Measurements from ENCODE around the gene ZSWIM3. TPM values are rescaled to one million over a fixed set of nuclear protein-coding genes. Genes with fewer than 3 reads are reported as not detected.

ZSWIM3 gene
- total RNA-seq, 3 donors from 2014 or later (not counting 1 experiment from before 2014, with no cell fraction given) = 1.4 to 2.3 (median 1.5) TPM

DNA sequence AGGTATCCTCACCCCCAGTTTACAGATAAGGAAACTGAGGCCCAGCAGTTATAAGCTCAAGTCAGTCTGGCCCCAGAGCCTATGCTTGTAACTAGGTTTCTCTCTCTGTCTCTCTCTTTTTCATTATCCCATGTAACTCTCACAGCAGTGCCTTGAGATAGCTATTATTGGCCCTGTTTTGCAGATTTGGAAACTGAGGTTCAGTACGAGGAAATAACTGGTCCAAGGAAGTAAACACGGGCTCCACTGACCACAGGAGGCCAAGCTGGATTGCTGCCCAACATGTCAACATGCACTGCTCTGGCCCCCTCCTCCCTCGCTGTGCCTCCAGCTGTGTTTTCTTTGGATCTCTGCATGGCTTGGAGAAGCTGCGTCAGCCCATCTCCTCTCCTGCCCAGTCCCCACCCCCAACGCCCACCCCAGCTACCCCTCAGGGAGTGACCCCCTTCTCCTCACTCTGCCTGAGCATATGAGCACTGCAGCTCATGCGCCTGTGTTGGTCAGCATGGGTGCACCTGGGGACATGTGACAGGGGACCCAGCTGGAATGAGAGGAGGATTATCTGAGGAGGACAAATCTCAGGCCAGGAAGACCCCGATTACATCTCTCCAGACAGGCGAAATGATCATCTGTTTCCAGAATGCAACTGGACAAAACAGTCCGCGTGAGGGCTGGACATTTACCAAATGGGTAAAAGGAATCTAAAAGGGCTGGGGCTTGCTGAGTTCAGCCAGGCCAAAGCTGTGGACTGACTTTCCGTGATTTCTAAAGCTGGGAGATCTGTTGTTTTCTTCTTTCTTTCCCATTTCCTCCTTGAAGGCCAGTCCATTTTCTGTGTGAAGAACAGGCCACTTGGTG, 62.4 kb downstream of the ZSWIM3 start:
- no peak for DNase-seq
- Histone ChIP-seq H3K4me1 (ENCODE audit: control insufficient read depth, insufficient read depth, low read length) (no peaks in the 10 kb centered on the region), H3K4me3 (ENCODE audit: low read length) (no peak overlapping the region), H3K36me3 (ENCODE audit: control insufficient read depth, insufficient read depth, low read length) (no peaks in the 10 kb centered on the region), H3K27ac (ENCODE audit: low read length) (no peak overlapping the region), H3K9me3 (ENCODE audit: control insufficient read depth, insufficient read depth, low read length) (no peaks in the 10 kb centered on the region), H3K27me3 (ENCODE audit: control insufficient read depth, insufficient read depth, low read length) (peaks cover 4% of the 10 kb centered on the region)
- Mint-ChIP-seq H3K4me3 (no peak overlapping the region), H3K27ac (no peak overlapping the region), H3K9me3 (no peaks in the 10 kb centered on the region), H3K27me3 (ENCODE audit: low read depth in 2 of 2) (peaks cover 21 to 30% of the 10 kb centered on the region in 2 donors), H3K36me3 (no peaks in the 10 kb centered on the region), H3K4me1 (peaks cover 0 to 4% of the 10 kb centered on the region in 2 donors)
- ATAC-seq = no peak
- intact Hi-C loops (cut with micrococcal nuclease) = no loop called here
- TF ChIP-seq, protein P1, sequence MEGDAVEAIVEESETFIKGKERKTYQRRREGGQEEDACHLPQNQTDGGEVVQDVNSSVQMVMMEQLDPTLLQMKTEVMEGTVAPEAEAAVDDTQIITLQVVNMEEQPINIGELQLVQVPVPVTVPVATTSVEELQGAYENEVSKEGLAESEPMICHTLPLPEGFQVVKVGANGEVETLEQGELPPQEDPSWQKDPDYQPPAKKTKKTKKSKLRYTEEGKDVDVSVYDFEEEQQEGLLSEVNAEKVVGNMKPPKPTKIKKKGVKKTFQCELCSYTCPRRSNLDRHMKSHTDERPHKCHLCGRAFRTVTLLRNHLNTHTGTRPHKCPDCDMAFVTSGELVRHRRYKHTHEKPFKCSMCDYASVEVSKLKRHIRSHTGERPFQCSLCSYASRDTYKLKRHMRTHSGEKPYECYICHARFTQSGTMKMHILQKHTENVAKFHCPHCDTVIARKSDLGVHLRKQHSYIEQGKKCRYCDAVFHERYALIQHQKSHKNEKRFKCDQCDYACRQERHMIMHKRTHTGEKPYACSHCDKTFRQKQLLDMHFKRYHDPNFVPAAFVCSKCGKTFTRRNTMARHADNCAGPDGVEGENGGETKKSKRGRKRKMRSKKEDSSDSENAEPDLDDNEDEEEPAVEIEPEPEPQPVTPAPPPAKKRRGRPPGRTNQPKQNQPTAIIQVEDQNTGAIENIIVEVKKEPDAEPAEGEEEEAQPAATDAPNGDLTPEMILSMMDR (IDR thresholded peaks at IDR 0.05) = no peak
- WGBS (ENCODE audit: insufficient coverage) = 87% methylated on average over 10 of the region's 11 CpGs

DNA sequence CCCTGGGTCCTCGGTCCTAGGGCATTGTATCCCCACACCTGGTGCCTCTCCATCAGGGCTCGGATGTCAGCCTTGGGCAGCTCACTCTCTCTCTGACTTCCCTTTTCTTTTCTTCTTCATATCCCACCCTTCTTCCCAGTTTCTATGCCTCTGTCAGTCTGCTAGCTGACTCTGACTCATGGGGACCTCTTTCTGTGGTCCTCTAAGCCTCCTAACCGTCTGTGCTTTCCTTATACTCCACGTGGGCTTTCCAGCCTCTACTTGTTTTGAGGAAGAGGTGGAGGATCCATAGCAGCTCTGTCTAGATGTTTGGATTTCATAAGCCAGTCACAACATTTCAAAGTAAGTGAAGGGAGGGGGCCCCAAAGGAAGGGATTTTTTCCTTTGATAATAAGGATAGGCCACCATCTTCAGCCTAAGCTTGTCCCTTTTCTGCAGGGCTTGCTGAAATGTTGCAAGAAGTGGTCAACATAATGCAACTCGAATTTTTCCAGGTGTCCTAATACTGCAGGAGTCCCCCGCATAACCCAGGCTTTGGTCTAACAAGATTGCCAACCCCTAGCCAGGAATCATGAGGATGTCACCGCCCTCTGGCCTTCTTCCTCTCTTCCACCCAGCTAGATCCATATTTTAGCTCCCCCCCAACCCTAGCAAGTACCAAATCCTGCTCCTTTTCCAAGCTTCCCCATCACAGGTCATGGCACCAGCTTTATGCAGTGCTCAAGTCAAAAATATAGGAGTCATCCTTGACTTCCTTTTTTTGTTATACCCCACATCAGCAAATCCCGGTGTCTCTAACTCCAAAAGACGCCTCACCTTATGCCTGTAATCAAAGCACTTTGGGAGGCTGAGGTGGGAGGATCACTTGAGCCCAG, 63.3 kb downstream of the ZSWIM3 start:
- TF ChIP-seq, protein P1 (IDR thresholded peaks at IDR 0.05) = no peak
- ATAC-seq = no peak
- Mint-ChIP-seq H3K4me1 (peaks cover 0 to 4% of the 10 kb centered on the region in 2 donors), H3K27ac (no peak overlapping the region), H3K36me3 (no peaks in the 10 kb centered on the region), H3K4me3 (no peak overlapping the region), H3K27me3 (ENCODE audit: low read depth in 2 of 2) (peaks cover 21 to 29% of the 10 kb centered on the region in 2 donors), H3K9me3 (no peaks in the 10 kb centered on the region)
- WGBS (ENCODE audit: insufficient coverage) = 81% methylated on average over 8 of the region's 9 CpGs
- Histone ChIP-seq H3K36me3 (ENCODE audit: control insufficient read depth, insufficient read depth, low read length) (no peaks in the 10 kb centered on the region), H3K27ac (ENCODE audit: low read length) (no peak overlapping the region), H3K4me3 (ENCODE audit: low read length) (no peak overlapping the region), H3K9me3 (ENCODE audit: control insufficient read depth, insufficient read depth, low read length) (no peaks in the 10 kb centered on the region), H3K4me1 (ENCODE audit: control insufficient read depth, insufficient read depth, low read length) (no peaks in the 10 kb centered on the region), H3K27me3 (ENCODE audit: control insufficient read depth, insufficient read depth, low read length) (peaks cover 4% of the 10 kb centered on the region)
- intact Hi-C loops (cut with micrococcal nuclease) = no loop called here
- no peak for DNase-seq

DNA sequence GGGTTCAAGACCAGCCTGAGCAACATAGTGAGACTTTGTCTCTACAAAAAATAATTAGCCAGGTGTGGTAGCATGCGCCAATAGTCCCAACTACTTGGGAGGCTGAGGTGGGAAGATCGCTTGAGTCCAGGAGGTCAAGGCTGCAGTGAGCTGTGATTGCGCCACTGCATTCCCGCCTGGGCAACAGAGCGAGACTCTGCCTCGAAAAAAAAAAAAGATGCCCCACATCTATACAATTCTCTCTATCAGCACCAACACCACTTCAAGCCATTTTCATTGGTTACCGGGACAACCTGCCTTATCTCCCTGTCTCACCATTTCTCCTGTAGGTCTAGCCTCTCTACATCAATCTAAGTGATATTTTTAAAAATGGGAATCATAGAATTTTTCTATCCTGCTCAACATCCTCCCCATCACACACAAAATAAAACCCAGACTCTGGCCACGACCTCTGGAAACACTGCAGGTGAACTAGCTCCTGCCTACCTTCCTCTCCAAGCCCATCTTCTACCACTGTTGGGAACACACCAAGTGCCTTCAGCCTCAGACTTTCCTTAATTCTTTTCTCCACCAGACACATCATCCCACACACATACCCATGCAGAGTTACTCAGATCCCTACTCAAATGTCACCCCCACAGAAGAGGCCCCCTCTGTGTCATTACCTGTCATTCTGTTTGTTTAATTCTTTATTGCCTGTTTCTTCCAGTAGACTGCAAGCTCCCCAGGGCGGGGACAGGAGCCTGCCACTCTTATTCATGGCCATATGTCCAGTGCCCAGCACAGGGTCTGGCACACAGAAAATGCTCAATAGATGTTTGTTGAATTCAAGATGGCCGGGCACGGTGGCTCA, 64.1 kb downstream of the ZSWIM3 start:
- Mint-ChIP-seq H3K4me3 (no peak overlapping the region), H3K9me3 (no peaks in the 10 kb centered on the region), H3K36me3 (no peaks in the 10 kb centered on the region), H3K4me1 (peaks cover 0 to 4% of the 10 kb centered on the region in 2 donors), H3K27ac (no peak overlapping the region), H3K27me3 (ENCODE audit: low read depth in 2 of 2) (peaks cover 18 to 20% of the 10 kb centered on the region in 2 donors)
- H3K4me1 ChIP-seq (ENCODE audit: control insufficient read depth, insufficient read depth, low read length) = no peaks in the 10 kb centered on the region
- no peak for DNase-seq
- peaks cover 4% of the 10 kb centered on the region for H3K27me3 ChIP-seq (ENCODE audit: control insufficient read depth, insufficient read depth, low read length)
- H3K27ac ChIP-seq (ENCODE audit: low read length) = no peak overlapping the region
- WGBS (ENCODE audit: insufficient coverage) = 84% methylated on average over 11 of the region's 11 CpGs
- no peak for ATAC-seq
- no peaks in the 10 kb centered on the region for H3K9me3 ChIP-seq (ENCODE audit: control insufficient read depth, insufficient read depth, low read length)
- intact Hi-C loops (cut with micrococcal nuclease) = no loop called here
- no peaks in the 10 kb centered on the region for H3K36me3 ChIP-seq (ENCODE audit: control insufficient read depth, insufficient read depth, low read length)
- H3K4me3 ChIP-seq (ENCODE audit: low read length) = no peak overlapping the region
- TF ChIP-seq, protein P1 (IDR thresholded peaks at IDR 0.05) = no peak

All from natural killer cell (primary cell).